ENCODE data around the gene ENPP4. TPM values are rescaled to one million over a fixed set of nuclear protein-coding genes. Genes with fewer than 3 reads are reported as not detected.

ENPP4 gene
- total and polyA plus RNA-seq, 9 of the 15 experiments (the other 6 are each of a cell fraction or from before 2014, with no cell fraction given): 0.07 TPM; not detected in 8

DNA sequence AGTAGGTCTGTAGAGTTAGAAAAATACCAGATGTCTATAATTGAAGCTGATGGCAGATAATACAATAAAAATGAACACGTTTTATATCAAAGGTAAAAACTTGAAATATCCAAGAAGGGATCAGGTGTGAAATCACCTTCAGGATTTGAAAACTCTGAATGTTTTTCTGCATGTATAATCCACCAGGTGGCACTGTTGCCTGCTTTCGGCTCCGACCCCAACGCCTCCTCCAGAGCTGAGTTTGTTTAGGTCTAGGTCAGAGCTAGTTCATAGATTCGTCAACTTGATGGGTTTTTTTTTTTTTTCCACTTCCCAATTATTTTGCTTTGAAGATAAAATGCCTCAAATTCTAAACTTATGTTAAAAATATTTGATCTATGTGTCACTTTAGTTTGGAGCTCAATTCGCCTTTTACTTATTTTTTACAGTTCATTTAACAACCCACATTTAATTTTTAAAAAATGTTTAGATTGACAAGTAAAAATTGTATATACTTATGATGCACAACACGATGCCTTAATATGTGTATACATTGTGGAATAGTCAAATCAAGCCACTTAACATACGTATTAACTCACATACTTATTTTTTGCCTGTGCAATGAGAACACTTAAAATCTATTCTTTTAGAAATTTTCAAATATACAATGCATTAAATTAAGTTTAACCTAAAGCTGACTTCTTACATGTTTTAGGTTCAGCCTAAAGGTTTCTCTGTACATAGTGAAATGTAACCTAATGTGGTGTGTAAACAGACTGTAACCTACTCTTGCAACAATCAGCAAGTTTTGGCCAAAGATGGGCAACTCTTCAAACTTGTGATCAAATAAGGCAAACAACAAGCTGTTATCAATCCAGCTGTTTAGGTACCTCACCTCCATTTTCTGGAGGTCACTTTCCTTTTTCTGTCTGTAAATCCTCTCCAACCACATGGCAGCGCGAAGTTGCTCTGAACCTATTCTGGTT, 39.4 kb upstream of the ENPP4 start:
- CTCF ChIA-PET (ENCODE audit: low intra/inter-chr PET ratio): interaction anchor here (0.7 to 2.3 kb wide), 6 partner anchors 39 to 1296 kb away, joined by 3 to 19 read pairs (median 3); no protein-coding TSS in a partner anchor
- TF ChIP-seq, protein P1, sequence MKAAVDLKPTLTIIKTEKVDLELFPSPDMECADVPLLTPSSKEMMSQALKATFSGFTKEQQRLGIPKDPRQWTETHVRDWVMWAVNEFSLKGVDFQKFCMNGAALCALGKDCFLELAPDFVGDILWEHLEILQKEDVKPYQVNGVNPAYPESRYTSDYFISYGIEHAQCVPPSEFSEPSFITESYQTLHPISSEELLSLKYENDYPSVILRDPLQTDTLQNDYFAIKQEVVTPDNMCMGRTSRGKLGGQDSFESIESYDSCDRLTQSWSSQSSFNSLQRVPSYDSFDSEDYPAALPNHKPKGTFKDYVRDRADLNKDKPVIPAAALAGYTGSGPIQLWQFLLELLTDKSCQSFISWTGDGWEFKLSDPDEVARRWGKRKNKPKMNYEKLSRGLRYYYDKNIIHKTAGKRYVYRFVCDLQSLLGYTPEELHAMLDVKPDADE (conservative IDR thresholded peaks at IDR 0.05; ENCODE audit: control insufficient read depth, low read depth, low read length): no peak
- no peak for TF ChIP-seq MIER1 (IDR thresholded peaks at IDR 0.05; ENCODE audit: low read depth)
- no peak for TF ChIP-seq KHSRP (IDR thresholded peaks at IDR 0.05)
- TF ChIP-seq, protein P2, sequence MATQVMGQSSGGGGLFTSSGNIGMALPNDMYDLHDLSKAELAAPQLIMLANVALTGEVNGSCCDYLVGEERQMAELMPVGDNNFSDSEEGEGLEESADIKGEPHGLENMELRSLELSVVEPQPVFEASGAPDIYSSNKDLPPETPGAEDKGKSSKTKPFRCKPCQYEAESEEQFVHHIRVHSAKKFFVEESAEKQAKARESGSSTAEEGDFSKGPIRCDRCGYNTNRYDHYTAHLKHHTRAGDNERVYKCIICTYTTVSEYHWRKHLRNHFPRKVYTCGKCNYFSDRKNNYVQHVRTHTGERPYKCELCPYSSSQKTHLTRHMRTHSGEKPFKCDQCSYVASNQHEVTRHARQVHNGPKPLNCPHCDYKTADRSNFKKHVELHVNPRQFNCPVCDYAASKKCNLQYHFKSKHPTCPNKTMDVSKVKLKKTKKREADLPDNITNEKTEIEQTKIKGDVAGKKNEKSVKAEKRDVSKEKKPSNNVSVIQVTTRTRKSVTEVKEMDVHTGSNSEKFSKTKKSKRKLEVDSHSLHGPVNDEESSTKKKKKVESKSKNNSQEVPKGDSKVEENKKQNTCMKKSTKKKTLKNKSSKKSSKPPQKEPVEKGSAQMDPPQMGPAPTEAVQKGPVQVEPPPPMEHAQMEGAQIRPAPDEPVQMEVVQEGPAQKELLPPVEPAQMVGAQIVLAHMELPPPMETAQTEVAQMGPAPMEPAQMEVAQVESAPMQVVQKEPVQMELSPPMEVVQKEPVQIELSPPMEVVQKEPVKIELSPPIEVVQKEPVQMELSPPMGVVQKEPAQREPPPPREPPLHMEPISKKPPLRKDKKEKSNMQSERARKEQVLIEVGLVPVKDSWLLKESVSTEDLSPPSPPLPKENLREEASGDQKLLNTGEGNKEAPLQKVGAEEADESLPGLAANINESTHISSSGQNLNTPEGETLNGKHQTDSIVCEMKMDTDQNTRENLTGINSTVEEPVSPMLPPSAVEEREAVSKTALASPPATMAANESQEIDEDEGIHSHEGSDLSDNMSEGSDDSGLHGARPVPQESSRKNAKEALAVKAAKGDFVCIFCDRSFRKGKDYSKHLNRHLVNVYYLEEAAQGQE (IDR thresholded peaks at IDR 0.05; ENCODE audit: borderline replicate concordance): peak; percentile 66; the same call in 1 of the 2 replicates
- TF ChIP-seq, protein P2 (CRISPR knock-in tag; IDR thresholded peaks at IDR 0.05; ENCODE audit: low read depth): no peak
- TF ChIP-seq, protein P3, sequence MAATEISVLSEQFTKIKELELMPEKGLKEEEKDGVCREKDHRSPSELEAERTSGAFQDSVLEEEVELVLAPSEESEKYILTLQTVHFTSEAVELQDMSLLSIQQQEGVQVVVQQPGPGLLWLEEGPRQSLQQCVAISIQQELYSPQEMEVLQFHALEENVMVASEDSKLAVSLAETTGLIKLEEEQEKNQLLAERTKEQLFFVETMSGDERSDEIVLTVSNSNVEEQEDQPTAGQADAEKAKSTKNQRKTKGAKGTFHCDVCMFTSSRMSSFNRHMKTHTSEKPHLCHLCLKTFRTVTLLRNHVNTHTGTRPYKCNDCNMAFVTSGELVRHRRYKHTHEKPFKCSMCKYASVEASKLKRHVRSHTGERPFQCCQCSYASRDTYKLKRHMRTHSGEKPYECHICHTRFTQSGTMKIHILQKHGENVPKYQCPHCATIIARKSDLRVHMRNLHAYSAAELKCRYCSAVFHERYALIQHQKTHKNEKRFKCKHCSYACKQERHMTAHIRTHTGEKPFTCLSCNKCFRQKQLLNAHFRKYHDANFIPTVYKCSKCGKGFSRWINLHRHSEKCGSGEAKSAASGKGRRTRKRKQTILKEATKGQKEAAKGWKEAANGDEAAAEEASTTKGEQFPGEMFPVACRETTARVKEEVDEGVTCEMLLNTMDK (IDR thresholded peaks at IDR 0.05; ENCODE audit: borderline replicate concordance, insufficient read depth, low read depth, low read length, poor library complexity, severe bottlenecking): peak; percentile 32
- TF ChIP-seq SMC3 (conservative IDR thresholded peaks at IDR 0.05; ENCODE audit: insufficient read depth, low read depth, low read length): peak; percentile 66
- peak; percentile 57 to 70 for TF ChIP-seq RAD21 (CRISPR knock-in tag; conservative IDR thresholded peaks at IDR 0.05 in 1 of 2, IDR thresholded peaks at IDR 0.05 in 1 of 2)

More for the DNA sequence above, 39.4 kb upstream of the ENPP4 start:
- H3K36me3 ChIP-seq (ENCODE audit: control insufficient read depth, insufficient read depth, low read length): no peaks in the 10 kb centered on the region
- no peak overlapping the region for H3K4me2 ChIP-seq (ENCODE audit: insufficient read depth, low read length)
- no peaks in the 10 kb centered on the region for H3K9me3 ChIP-seq (replicated peaks; ENCODE audit: control insufficient read depth, insufficient read depth, low read depth, low read length)
- no peaks in the 10 kb centered on the region for H3K79me2 ChIP-seq (ENCODE audit: control insufficient read depth, insufficient read depth, low read length)
- no peak overlapping the region for H3K9ac ChIP-seq (ENCODE audit: insufficient read depth in 1 of 2, low read depth in 2 of 2, low read length in 2 of 2)
- WGBS (ENCODE audit: insufficient coverage, low coverage, missing lambda C conversion rate): under 1% methylated on average over 10 of the region's 10 CpGs
- no peak overlapping the region for H3K4me3 ChIP-seq
- H4K20me1 ChIP-seq (replicated peaks; ENCODE audit: control insufficient read depth, insufficient read depth, low read length): no peaks in the 10 kb centered on the region
- in situ Hi-C loops (cut with MboI) (loop anchor here (10.0 kb wide), 1 partner anchor 314 kb away; no protein-coding TSS in a partner anchor), intact Hi-C loops (cut with micrococcal nuclease) (loop anchor here (1.0 to 5.0 kb wide), 4 partner anchors 131 to 957 kb away; no protein-coding TSS in a partner anchor)
- no peaks in the 10 kb centered on the region for H3K4me1 ChIP-seq (replicated peaks in 1 of 2; ENCODE audit: control insufficient read depth in 2 of 2, insufficient read depth in 2 of 2, low read length in 2 of 2)
- peak; percentile 65 to 75 (median 70) for DNase-seq (ENCODE audit: extremely low read depth in 1 of 4, low spot score in 3 of 4)
- H3K27me3 ChIP-seq (ENCODE audit: control insufficient read depth in 2 of 2, insufficient read depth in 2 of 2, low read length in 2 of 2): no peaks in the 10 kb centered on the region
- H3K9me1 ChIP-seq (ENCODE audit: control insufficient read depth, insufficient read depth, low read length): no peaks in the 10 kb centered on the region
- BruUV-seq (replicated peaks): no TSS peak
- peak; percentile 94 for FAIRE-seq
- POLR2A ChIA-PET: no interaction called here
- H2AFZ ChIP-seq (ENCODE audit: low read depth, low read length): no peak overlapping the region
- ATAC-seq: peak; percentile 86
- H3K27ac ChIP-seq (ENCODE audit: extremely low read depth, low read depth, low read length): no peak overlapping the region

Measured in K562 (cell line).